GM12878 (cell line): Measurements from ENCODE around the gene POU6F2. TPM values are rescaled to one million over a fixed set of nuclear protein-coding genes. Genes with fewer than 3 reads are reported as not detected.

ENCODE experiments used
- CBX5 ChIP-seq: sonication (generic); IDR thresholded peaks from 2 replicates; pipeline ENCODE4 v1.6.1; 2016; ENCODE audit warnings: low read depth, moderate library complexity, mild to moderate bottlenecking, inconsistent platforms
- CUX1 ChIP-seq: IDR thresholded peaks from 2 replicates; pipeline ENCODE4 v1.6.1; 2012; ENCODE audit warnings: improper control_type of control experiment, low read depth, low read length; ENCODE audit not compliant: insufficient replicate concordance
- WRNIP1 ChIP-seq: IDR thresholded peaks from 2 replicates; pipeline ENCODE4 v1.6.1; 2011; ENCODE audit warnings: low read depth, low read length, improper control_type of control experiment, borderline replicate concordance
- ZBTB11 ChIP-seq: fragments of 450-650 bp; formaldehyde crosslinking; IDR thresholded peaks from 2 replicates; pipeline ENCODE4 v1.5.0; 2022; ENCODE audit warnings: mild to moderate bottlenecking, missing genetic modification characterization
- ZBTB33 ChIP-seq: fragments of 450-650 bp; IDR thresholded peaks from 2 replicates; pipeline ENCODE4 v1.6.1; 2017; ENCODE audit warnings: mild to moderate bottlenecking
- polyA plus RNA-seq, 11 experiments: library from polyadenylated mRNA; depleted of rRNA in 4 of 11; unstranded in 6 of 11; stranded (reverse) in 5 of 11; fragments of >200 nt; fragmentation: Nextera tagmentation in 4 of 11; fragmentation: Illumina TruSeq in 1 of 11; extraction: Ambion mirVana in 4 of 11; extraction: Trizol in 1 of 11; gene quantifications; 1 replicate in 1 of 11; 2 replicates in 10 of 11; pipeline versions ENCODE4 v1.2.1 to v1.2.3, GENCODE V29; 2011 to 2016; ENCODE audit warnings: inconsistent platforms in 2 of 11, missing spikeins in 2 of 11, low read depth in 1 of 11
- total RNA-seq, 4 experiments: library from RNA; depleted of rRNA in 3 of 4; stranded (reverse); fragments of >200 nt in 3 of 4; fragmentation: Illumina TruSeq in 1 of 4; extraction: Trizol in 1 of 4; gene quantifications; 2 replicates each; pipeline versions ENCODE4 v1.2.1 to v1.2.3, GENCODE V29; 2013 to 2021

The POU6F2 gene
- total and polyA plus RNA-seq, 10 of the 15 experiments (the other 5 are each of a cell fraction or from before 2014, with no cell fraction given), result 0.10 TPM; not detected in 9

GRCh38 chr7:39154815-39155214 is 177.1 kb downstream of the POU6F2 start (continued):
- TF ChIP-seq ZBTB33 (no peak), CBX5 (no peak), CUX1 (no peak), WRNIP1 (no peak), ZBTB11 (no peak)
